ENCODE results near the gene POLG.

- TF ChIP-seq, protein P1, sequence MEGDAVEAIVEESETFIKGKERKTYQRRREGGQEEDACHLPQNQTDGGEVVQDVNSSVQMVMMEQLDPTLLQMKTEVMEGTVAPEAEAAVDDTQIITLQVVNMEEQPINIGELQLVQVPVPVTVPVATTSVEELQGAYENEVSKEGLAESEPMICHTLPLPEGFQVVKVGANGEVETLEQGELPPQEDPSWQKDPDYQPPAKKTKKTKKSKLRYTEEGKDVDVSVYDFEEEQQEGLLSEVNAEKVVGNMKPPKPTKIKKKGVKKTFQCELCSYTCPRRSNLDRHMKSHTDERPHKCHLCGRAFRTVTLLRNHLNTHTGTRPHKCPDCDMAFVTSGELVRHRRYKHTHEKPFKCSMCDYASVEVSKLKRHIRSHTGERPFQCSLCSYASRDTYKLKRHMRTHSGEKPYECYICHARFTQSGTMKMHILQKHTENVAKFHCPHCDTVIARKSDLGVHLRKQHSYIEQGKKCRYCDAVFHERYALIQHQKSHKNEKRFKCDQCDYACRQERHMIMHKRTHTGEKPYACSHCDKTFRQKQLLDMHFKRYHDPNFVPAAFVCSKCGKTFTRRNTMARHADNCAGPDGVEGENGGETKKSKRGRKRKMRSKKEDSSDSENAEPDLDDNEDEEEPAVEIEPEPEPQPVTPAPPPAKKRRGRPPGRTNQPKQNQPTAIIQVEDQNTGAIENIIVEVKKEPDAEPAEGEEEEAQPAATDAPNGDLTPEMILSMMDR (IDR thresholded peaks at IDR 0.05), result no peak
- TF ChIP-seq BHLHE40 (IDR thresholded peaks at IDR 0.05; ENCODE audit: low read depth, low read length), result no peak
- no peak for TF ChIP-seq PHF8 (IDR thresholded peaks at IDR 0.05; ENCODE audit: borderline replicate concordance, low read depth)
- TF ChIP-seq EP300 (IDR thresholded peaks at IDR 0.05), result no peak
- TF ChIP-seq POLR2AphosphoS2 (conservative IDR thresholded peaks at IDR 0.05; ENCODE audit: low read length), result no peak
- TF ChIP-seq, protein P2, sequence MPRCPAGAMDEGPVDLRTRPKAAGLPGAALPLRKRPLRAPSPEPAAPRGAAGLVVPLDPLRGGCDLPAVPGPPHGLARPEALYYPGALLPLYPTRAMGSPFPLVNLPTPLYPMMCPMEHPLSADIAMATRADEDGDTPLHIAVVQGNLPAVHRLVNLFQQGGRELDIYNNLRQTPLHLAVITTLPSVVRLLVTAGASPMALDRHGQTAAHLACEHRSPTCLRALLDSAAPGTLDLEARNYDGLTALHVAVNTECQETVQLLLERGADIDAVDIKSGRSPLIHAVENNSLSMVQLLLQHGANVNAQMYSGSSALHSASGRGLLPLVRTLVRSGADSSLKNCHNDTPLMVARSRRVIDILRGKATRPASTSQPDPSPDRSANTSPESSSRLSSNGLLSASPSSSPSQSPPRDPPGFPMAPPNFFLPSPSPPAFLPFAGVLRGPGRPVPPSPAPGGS (IDR thresholded peaks at IDR 0.05), result no peak
- TF ChIP-seq USF2 (IDR thresholded peaks at IDR 0.05), result no peak
- no peak for TF ChIP-seq HDAC2 (IDR thresholded peaks at IDR 0.05)
These were observed 37.7 kb upstream of the POLG start for GRCh38 chr15:89372069-89372935.
